ENCODE data around the gene SRRM1. TPM values are rescaled to one million over a fixed set of nuclear protein-coding genes. Genes with fewer than 3 reads are reported as not detected.

Gene SRRM1
- total RNA-seq, 1 donor from 2014 or later: 58.4 TPM

DNA sequence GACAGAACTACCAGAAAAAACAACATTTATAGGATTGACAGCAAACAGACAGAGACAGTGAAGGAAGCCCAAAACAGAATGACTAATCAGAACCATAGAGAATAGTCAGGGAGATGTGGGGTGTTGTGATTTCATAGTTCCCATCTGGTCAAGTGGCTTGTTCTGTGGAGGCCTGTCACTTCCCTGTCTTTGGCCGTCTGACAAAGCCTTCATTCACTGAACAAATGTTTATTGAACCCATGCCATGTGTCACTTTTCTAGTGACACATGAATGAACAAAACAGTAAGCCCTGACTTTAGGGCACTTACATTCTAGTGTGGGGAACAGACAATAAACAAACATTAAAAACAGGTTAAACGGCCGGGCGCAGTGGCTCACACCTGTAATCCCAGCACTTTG is 3.2 kb upstream of the SRRM1 start:
- no peak overlapping the region for H3K4me3 ChIP-seq (ENCODE audit: low read depth, low read length)

DNA sequence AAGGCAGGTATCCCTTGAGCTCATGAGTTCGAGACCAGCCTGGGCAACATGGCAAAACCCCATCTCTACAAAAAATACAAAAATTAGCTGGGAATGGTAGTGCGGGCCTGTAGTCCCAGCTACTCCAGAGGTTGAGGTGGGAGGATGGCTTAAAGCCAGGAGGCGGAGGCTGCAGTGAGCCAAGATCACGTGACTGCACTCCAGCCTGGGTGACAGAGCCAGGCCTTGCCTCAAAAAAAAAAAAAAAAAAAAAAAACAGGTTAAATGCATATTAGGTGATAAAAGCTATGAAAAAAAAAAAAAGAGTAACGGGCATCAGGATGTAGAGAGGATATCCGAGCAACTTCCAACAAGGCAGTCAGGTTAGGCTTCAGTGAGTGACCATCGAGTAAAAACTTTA is 2.8 kb upstream of the SRRM1 start:
- no peak for DNase-seq (ENCODE audit: low read depth)
- Histone ChIP-seq H3K4me3 (ENCODE audit: low read depth, low read length) (no peak overlapping the region), H3K27me3 (ENCODE audit: control insufficient read depth, insufficient read depth, low read length) (no peaks in the 10 kb centered on the region), H3K36me3 (ENCODE audit: control insufficient read depth, insufficient read depth, low read length) (no peaks in the 10 kb centered on the region)
- TF ChIP-seq, protein P1, sequence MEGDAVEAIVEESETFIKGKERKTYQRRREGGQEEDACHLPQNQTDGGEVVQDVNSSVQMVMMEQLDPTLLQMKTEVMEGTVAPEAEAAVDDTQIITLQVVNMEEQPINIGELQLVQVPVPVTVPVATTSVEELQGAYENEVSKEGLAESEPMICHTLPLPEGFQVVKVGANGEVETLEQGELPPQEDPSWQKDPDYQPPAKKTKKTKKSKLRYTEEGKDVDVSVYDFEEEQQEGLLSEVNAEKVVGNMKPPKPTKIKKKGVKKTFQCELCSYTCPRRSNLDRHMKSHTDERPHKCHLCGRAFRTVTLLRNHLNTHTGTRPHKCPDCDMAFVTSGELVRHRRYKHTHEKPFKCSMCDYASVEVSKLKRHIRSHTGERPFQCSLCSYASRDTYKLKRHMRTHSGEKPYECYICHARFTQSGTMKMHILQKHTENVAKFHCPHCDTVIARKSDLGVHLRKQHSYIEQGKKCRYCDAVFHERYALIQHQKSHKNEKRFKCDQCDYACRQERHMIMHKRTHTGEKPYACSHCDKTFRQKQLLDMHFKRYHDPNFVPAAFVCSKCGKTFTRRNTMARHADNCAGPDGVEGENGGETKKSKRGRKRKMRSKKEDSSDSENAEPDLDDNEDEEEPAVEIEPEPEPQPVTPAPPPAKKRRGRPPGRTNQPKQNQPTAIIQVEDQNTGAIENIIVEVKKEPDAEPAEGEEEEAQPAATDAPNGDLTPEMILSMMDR (IDR thresholded peaks at IDR 0.05; ENCODE audit: insufficient read depth, low read length, poor library complexity, severe bottlenecking): no peak

More for the DNA sequence above, 3.2 kb upstream of the SRRM1 start:
- Histone ChIP-seq H3K27me3 (ENCODE audit: control insufficient read depth, insufficient read depth, low read length) (no peaks in the 10 kb centered on the region), H3K36me3 (ENCODE audit: control insufficient read depth, insufficient read depth, low read length) (no peaks in the 10 kb centered on the region)
- TF ChIP-seq, protein P1 (IDR thresholded peaks at IDR 0.05; ENCODE audit: insufficient read depth, low read length, poor library complexity, severe bottlenecking): no peak
- DNase-seq (ENCODE audit: low read depth): no peak

DNA sequence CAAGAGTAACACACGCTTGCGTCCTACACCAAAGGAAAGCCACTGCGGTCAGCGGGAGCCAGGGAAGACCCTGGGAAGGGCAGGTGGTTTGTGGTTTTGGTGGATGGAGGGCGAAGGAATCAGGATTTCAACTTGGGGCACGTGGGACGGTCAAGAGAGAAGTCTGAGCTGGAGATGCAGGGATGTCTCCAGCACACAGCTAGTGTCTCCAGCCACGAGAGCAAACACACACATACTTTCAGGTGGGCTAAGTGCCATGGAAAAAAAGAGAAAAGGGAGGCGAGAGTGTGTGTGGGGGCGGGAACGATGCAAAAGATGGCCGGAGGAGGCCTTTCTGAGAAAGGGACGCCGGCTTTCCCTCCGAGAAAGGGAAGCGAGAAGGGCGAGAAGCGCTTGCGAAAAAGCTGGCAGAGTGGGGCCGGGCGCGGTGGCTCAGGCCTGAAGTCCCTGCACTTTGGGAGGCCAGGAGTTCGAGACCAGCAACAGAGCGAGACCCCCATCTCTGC is 1.4 kb upstream of the SRRM1 start:
- DNase-seq (ENCODE audit: low read depth): no peak

DNA sequence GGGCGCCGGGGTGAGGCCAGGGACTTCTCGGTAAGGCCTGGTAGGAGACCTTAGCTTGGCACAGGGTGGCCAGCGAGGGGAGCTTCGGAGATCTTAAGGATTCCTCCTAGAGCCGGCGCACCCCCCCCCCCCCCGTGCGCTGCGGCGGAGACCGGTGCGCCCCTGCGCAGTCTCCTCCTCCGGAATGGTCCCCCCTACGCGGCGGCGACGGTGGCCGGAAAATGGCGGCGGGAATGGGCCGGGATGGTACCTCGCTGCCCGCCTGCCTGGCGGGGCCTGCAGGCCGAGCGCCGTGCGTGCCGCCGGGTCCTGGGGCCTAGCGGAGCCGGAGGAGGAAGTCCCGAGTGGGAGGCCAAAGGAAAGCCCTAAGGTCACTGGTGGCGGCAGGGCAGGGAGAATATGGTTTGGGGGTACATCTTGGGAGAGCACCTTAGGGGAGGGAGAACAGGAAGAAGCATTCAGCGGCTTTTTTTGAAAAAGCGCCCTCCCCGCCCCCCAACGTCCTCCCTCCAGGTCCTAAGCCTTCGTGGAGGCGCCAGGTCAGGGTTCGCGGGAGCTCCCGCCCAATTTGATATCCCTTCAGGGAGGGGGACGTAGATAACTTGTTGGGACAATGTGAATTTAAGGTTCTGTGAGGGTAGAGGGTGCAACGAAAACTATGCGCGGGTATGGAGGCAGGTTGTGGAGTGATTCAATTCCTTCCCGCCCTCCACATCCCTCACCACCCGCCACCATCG is 429 bp downstream of the SRRM1 start:
- H3K4me3 ChIP-seq (ENCODE audit: low read depth, low read length): peak overlapping the region; percentile 91
- H3K36me3 ChIP-seq (ENCODE audit: control insufficient read depth, insufficient read depth, low read length): no peaks in the 10 kb centered on the region
- DNase-seq (ENCODE audit: low read depth): no peak
- H3K27me3 ChIP-seq (ENCODE audit: control insufficient read depth, insufficient read depth, low read length): no peaks in the 10 kb centered on the region
- TF ChIP-seq, protein P1 (IDR thresholded peaks at IDR 0.05; ENCODE audit: insufficient read depth, low read length, poor library complexity, severe bottlenecking): no peak

More for the DNA sequence above, 1.4 kb upstream of the SRRM1 start:
- H3K27me3 ChIP-seq (ENCODE audit: control insufficient read depth, insufficient read depth, low read length): no peaks in the 10 kb centered on the region
- peak overlapping the region; percentile 45 for H3K4me3 ChIP-seq (ENCODE audit: low read depth, low read length)
- no peaks in the 10 kb centered on the region for H3K36me3 ChIP-seq (ENCODE audit: control insufficient read depth, insufficient read depth, low read length)
- TF ChIP-seq, protein P1 (IDR thresholded peaks at IDR 0.05; ENCODE audit: insufficient read depth, low read length, poor library complexity, severe bottlenecking): no peak

DNA sequence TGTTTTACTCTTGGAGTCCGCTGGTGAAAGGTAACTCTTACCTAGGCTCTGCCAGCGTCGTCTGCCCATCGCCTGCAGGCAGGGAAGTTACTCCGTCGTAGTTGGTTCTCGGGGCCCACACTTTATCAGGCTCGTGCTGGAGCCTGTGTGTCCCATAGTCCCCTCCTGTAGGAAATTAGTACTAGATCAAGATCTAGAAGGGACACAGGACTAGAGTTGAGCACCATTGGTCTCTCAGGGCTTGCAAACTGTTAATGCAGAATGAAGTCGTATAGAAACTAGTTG is 940 bp downstream of the SRRM1 start:
- DNase-seq (ENCODE audit: low read depth): no peak
- TF ChIP-seq, protein P1 (IDR thresholded peaks at IDR 0.05; ENCODE audit: insufficient read depth, low read length, poor library complexity, severe bottlenecking): no peak
- Histone ChIP-seq H3K36me3 (ENCODE audit: control insufficient read depth, insufficient read depth, low read length) (no peaks in the 10 kb centered on the region), H3K4me3 (ENCODE audit: low read depth, low read length) (peak overlapping the region; percentile 91), H3K27me3 (ENCODE audit: control insufficient read depth, insufficient read depth, low read length) (no peaks in the 10 kb centered on the region)

DNA sequence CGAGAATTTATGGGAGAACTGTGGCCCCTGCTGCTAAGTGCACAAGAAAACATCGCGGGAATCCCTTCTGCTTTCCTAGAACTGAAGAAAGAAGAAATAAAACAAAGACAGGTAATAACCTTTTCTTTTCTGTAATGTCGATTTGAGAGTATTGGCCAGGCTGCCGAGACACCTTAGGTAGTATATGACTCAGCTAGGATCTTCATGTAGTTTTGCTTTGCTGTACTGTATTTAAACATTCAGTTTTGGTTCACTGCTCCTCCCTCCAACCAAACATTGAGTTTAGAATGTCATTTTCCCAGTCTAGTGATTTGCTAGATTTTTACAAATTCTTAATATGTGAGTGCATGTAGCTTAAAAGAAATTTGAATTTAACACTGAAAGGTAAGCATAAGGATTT is 5.8 kb downstream of the SRRM1 start:
- H3K27me3 ChIP-seq (ENCODE audit: control insufficient read depth, insufficient read depth, low read length): no peaks in the 10 kb centered on the region
- TF ChIP-seq, protein P1 (IDR thresholded peaks at IDR 0.05; ENCODE audit: insufficient read depth, low read length, poor library complexity, severe bottlenecking): no peak
- no peaks in the 10 kb centered on the region for H3K36me3 ChIP-seq (ENCODE audit: control insufficient read depth, insufficient read depth, low read length)
- H3K4me3 ChIP-seq (ENCODE audit: low read depth, low read length): no peak overlapping the region
- DNase-seq (ENCODE audit: low read depth): no peak

Measured in kidney epithelial cell (primary cell).